Smooth muscle cell (in vitro differentiated cells): ENCODE measurements around the gene TFIP11. TPM values are rescaled to one million over a fixed set of nuclear protein-coding genes. Genes with fewer than 3 reads are reported as not detected.

ENCODE experiments used
- DNase-seq: peaks from one replicate; lab custom pipeline; 2025; ENCODE audit not compliant: unreplicated experiment; lab: John Stamatoyannopoulos, UW
- H2AFZ ChIP-seq: fragments of 200-600 bp; sonication (generic); 2 replicates; pipeline ENCODE4 v1.6.0; 2016; ENCODE audit warnings: antibody characterized with exemption, low read depth, mild to moderate bottlenecking
- H3F3A ChIP-seq: fragments of 200-600 bp; sonication (generic); 2 replicates; pipeline ENCODE4 v1.6.0; 2017; ENCODE audit warnings: antibody characterized with exemption, low read depth
- H3K27ac ChIP-seq: fragments of 200-600 bp; sonication (generic); 2 replicates; pipeline ENCODE4 v1.5.1; 2016; ENCODE audit warnings: low read depth, mild to moderate bottlenecking
- H3K27me3 ChIP-seq: fragments of 200-600 bp; sonication (generic); 2 replicates; pipeline ENCODE4 v1.6.1; 2016; ENCODE audit warnings: low read depth, mild to moderate bottlenecking
- H3K36me3 ChIP-seq: fragments of 200-600 bp; sonication (generic); 2 replicates; pipeline ENCODE4 v1.5.1; 2016; ENCODE audit warnings: low read depth
- H3K4me1 ChIP-seq: fragments of 200-600 bp; sonication (generic); 2 replicates; pipeline ENCODE4 v1.5.1; 2016; ENCODE audit warnings: low read depth
- H3K4me2 ChIP-seq: fragments of 200-600 bp; sonication (generic); 2 replicates; pipeline ENCODE4 v1.6.0; 2016; ENCODE audit warnings: mild to moderate bottlenecking
- H3K4me3 ChIP-seq: fragments of 200-600 bp; sonication (generic); 2 replicates; pipeline ENCODE4 v1.5.1; 2016; ENCODE audit warnings: mild to moderate bottlenecking
- H3K79me2 ChIP-seq: fragments of 200-600 bp; sonication (generic); 2 replicates; pipeline ENCODE4 v1.6.0; 2016; ENCODE audit warnings: low read depth, mild to moderate bottlenecking
- H3K9ac ChIP-seq: fragments of 200-600 bp; sonication (generic); 2 replicates; pipeline ENCODE4 v1.6.0; 2016; ENCODE audit warnings: low read depth
- H3K9me3 ChIP-seq: fragments of 200-600 bp; sonication (generic); replicated peaks from 2 replicates; pipeline ENCODE4 v1.5.1; 2016; ENCODE audit warnings: low read depth
- H4K20me1 ChIP-seq: fragments of 200-600 bp; sonication (generic); 2 replicates; pipeline ENCODE4 v1.6.0; 2016; ENCODE audit warnings: low read depth
- CTCF ChIP-seq: fragments of 200-600 bp; sonication (generic); IDR thresholded peaks from 2 replicates; pipeline ENCODE4 v1.5.1; 2017; ENCODE audit warnings: borderline replicate concordance, mild to moderate bottlenecking, antibody characterized with exemption; ENCODE audit not compliant: insufficient read depth, poor library complexity, severe bottlenecking
- WGBS: methylation state at CpG from one replicate; pipeline ENCODE4 v1.1.7; 2016; ENCODE audit warnings: low lambda C conversion rate; 5-methylcytosine and 5-hydroxymethylcytosine counted together
- polyA plus RNA-seq: library from polyadenylated mRNA; unstranded; fragments of >200 nt; fragmentation: Nextera tagmentation; extraction: Ambion mirVana; gene quantifications from 2 replicates; pipeline ENCODE4 v1.2.1, GENCODE V29; 2016
- total RNA-seq: library from RNA; depleted of rRNA; stranded (reverse); fragments of >200 nt; gene quantifications from 2 replicates; pipeline ENCODE4 v1.2.3, GENCODE V29; 2014

The TFIP11 gene
- total and polyA plus RNA-seq, 2 experiments from 2014 or later = 22.5 to 25.7 TPM

DNA sequence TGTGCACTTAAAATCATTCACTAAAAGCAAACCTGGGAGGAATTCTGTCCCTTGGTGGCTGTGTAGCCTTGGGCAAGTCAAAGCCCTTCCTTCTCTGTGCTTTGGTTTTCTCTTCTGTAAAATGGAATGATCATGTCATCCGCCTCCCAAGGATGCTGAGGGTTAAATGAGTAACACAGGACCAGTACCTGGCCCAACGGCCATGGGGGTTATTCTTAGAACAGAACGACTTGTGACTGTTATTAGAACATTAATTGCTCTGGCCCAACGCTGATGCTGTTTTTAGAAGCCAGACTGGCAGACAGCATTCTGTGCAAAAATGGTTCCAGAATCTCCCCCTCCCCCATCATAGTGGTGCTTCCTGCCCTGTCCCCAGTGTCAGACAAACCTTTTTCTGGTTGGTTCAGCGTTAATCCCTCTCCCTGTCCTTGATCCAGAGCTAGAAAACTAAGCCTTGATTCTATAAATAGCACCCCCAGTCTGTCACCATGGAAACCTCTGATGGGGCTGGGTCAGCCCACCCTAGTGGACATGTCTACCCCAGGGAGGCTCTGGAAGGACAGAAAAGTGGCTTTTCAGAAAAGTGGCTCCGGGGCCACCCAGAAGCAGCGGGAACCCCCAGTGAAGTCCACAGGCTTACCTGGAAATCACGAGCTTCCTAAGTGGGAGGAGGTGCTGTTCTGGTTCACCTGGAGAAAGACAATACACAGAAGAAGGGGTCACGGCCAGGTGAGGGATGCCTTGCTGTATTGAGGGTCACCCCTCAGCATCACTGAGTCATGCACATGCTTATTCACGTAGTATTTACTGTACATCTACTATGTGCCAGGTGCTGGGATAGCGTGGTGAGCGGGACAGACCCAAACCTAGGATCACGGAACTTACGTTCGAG, 15.5 kb upstream of the TFIP11 start:
- H3K4me2 ChIP-seq = no peak overlapping the region
- no peak for TF ChIP-seq CTCF
- no peaks in the 10 kb centered on the region for H3K27me3 ChIP-seq
- H3K27ac ChIP-seq = peak overlapping the region; percentile 11
- H3K9ac ChIP-seq = no peak overlapping the region
- H4K20me1 ChIP-seq = no peaks in the 10 kb centered on the region
- H3K36me3 ChIP-seq = peaks cover 15% of the 10 kb centered on the region
- H3K79me2 ChIP-seq = no peaks in the 10 kb centered on the region
- no peak overlapping the region for H2AFZ ChIP-seq
- no peak for DNase-seq
- H3K4me3 ChIP-seq = no peak overlapping the region
- 79% methylated on average over 15 of the region's 15 CpGs for WGBS
- H3K9me3 ChIP-seq = no peaks in the 10 kb centered on the region
- no peaks in the 10 kb centered on the region for H3K4me1 ChIP-seq
- H3F3A ChIP-seq = no peaks in the 10 kb centered on the region

DNA sequence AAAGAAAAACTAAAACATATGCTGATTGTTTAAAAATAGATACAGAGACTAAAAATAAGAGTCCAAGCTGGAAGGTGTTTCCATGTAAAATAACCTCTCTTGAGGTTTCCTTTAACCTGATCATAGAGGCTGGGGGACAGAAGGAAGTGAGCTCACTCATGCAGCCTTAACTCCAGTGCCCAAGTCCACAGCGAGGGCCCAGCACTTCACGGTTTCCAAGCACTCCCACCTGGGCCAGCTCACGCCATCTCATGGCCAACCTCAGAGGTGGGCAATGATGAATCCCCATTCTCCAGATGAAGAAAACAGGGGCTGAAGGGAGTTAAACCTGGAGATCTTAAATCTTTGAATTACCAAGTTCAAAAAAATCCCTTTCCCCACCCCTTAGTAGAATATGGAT, 14.9 kb upstream of the TFIP11 start:
- Histone ChIP-seq H3K79me2 (no peaks in the 10 kb centered on the region), H3K9ac (no peak overlapping the region), H3K27ac (peak overlapping the region; percentile 11), H3K9me3 (no peaks in the 10 kb centered on the region), H3K36me3 (peaks cover 15% of the 10 kb centered on the region), H3F3A (no peaks in the 10 kb centered on the region), H2AFZ (no peak overlapping the region), H3K27me3 (no peaks in the 10 kb centered on the region), H3K4me3 (no peak overlapping the region), H4K20me1 (no peaks in the 10 kb centered on the region), H3K4me2 (no peak overlapping the region), H3K4me1 (no peaks in the 10 kb centered on the region)
- TF ChIP-seq CTCF = no peak
- WGBS = 98% methylated on average over 3 of the region's 3 CpGs
- no peak for DNase-seq

DNA sequence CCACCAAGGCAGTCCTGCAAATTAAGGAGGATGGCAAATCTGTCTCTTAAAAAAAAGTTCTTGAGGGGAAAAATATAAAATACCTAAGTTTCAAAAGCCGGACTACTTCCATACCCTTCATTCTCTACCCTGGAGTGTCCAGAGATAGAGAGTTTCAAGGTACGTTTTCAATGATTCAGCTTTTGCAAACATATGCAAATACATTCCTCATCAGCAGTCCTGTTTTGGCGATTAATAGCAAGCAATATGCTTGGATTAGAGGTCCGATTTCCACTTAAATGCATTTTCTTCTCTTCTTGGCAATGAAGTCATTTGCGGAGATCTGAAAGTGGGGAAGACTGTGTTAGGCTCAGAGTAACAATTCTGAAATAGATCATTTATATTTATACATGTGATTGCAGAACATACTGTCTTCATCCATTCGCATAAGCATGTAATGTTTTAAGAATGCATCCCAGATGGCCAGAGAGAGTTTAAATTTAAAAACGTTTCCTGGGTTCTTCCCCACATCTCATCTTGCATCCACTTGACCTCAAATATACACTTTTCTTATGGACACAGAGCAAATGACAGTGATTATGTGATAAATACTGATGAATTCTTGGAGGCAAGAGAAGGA, 13.8 kb upstream of the TFIP11 start:
- H3K36me3 ChIP-seq = peaks cover 11% of the 10 kb centered on the region
- H3K9me3 ChIP-seq = no peaks in the 10 kb centered on the region
- no peak overlapping the region for H3K9ac ChIP-seq
- no peak for TF ChIP-seq CTCF
- H3K4me2 ChIP-seq = no peak overlapping the region
- H2AFZ ChIP-seq = no peak overlapping the region
- H3K4me1 ChIP-seq = no peaks in the 10 kb centered on the region
- WGBS = 93% methylated on average over 7 of the region's 7 CpGs
- H3K27me3 ChIP-seq = no peaks in the 10 kb centered on the region
- no peaks in the 10 kb centered on the region for H3F3A ChIP-seq
- H3K4me3 ChIP-seq = no peak overlapping the region
- DNase-seq = no peak
- no peak overlapping the region for H3K27ac ChIP-seq
- no peaks in the 10 kb centered on the region for H4K20me1 ChIP-seq
- no peaks in the 10 kb centered on the region for H3K79me2 ChIP-seq

DNA sequence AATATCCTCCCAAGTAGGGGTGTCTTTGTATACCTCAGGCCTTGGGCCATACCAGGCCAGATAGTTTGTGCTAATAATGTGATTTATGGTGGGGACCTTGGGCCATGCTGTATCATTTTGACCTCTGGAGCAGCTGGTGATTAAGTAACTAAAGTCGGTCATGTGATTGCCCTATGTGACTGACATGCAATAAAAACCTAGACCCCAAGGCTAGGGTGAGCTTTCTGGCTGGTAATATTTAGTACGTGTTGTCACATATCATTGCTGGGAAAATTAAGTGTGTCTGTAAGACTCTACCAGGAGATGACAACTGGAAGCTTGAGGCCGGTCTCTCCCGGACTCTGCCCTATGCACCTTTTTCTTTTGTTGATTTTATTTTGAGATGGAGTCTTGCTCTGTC, 12.6 kb upstream of the TFIP11 start:
- no peaks in the 10 kb centered on the region for H3K4me1 ChIP-seq
- no peak overlapping the region for H3K9ac ChIP-seq
- H2AFZ ChIP-seq = no peak overlapping the region
- no peaks in the 10 kb centered on the region for H3K9me3 ChIP-seq
- no peak for TF ChIP-seq CTCF
- H3K79me2 ChIP-seq = no peaks in the 10 kb centered on the region
- 92% methylated on average over 4 of the region's 4 CpGs for WGBS
- no peak for DNase-seq
- no peak overlapping the region for H3K4me2 ChIP-seq
- no peak overlapping the region for H3K4me3 ChIP-seq
- H3K27ac ChIP-seq = no peak overlapping the region
- peaks cover 11% of the 10 kb centered on the region for H3K36me3 ChIP-seq
- no peaks in the 10 kb centered on the region for H3F3A ChIP-seq
- no peaks in the 10 kb centered on the region for H3K27me3 ChIP-seq
- no peaks in the 10 kb centered on the region for H4K20me1 ChIP-seq
